Endothelial cell of hepatic sinusoid (primary cell): ENCODE results near the gene ENDOU.

Experiments used
- in situ Hi-C: cut with HindIII; loops from 2 replicates; pipeline ENCODE4 v1.10.0; 2017; ENCODE audit warnings: low sequenced_read_pairs

ENDOU gene

DNA sequence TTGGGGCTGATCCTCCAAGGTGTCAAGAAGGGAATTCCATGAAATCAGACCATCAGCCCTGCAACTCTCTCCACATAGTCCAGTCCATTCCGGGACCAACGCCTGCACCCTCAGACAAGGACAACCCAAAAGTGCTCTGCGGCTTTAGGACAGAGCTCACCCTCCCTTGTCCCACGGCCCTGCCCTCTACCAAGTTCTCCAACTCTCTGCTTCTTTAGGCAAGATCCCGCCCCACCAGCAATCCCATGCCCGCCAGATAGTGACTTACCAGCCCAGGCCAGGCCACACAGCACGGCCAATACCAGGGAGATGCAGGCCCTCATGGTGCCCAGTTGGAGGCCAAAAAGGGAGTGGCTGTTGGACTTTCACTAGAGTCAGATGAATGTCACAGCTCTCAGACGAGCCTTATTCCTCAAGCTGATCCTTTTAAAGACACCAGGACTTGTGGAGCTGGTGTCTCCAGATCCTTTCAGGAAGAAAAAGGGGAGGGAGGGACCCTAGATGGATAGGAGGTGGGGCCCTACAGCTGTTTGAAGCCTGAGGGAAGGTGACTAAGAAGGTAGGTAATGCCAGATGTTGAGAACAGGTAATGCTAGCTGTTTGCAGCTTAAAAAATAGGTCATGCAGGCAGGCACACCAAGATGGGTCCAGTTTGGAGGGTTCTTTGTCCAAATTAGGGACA, at the start of gene ENDOU:
Gene ENDOU, minus strand, starts transcription at position 400 of the 682 bp plus-strand sequence. Its CDS starts 77 bp downstream, at position 323.
- in situ Hi-C loops: no loop called here

- in situ Hi-C loops: no loop called here
Observed at GRCh38 chr12:47774663-47775062, 49.4 kb upstream of the ENDOU start.

DNA sequence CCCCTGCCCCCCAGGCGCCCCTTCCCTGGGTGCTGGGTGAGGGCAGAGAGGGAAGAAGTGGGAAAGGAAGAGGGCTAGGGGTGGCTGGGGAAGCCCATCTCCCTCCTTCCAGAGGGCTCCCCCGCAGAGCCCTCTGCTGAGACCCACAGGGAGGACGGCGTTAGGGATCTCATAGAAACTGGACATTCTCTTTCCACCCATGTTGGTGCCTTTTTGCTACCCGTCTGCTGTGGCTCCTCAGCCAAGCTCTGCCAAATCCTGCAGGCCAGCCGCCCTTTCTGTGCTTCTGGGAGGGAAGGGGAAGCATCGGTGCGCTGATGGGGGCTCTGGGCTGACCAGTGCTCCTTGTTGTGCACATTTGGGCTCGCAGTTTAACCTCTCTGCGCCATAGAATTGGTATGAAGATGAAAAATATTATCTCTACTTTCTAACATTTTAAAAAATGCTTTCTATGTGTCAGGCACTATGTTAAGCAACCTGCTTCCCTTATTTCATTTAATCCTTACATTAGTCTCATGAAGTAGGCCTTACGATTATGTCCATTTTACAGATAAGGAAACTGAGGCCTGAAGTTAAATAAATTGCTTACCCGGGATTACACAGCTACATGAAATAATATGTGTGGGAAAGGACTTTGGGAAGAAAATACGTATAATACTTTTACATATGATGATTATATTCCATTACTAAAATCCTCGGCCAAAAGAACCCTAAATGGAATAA, 48.7 kb upstream of the ENDOU start:
- in situ Hi-C loops: no loop called here

DNA sequence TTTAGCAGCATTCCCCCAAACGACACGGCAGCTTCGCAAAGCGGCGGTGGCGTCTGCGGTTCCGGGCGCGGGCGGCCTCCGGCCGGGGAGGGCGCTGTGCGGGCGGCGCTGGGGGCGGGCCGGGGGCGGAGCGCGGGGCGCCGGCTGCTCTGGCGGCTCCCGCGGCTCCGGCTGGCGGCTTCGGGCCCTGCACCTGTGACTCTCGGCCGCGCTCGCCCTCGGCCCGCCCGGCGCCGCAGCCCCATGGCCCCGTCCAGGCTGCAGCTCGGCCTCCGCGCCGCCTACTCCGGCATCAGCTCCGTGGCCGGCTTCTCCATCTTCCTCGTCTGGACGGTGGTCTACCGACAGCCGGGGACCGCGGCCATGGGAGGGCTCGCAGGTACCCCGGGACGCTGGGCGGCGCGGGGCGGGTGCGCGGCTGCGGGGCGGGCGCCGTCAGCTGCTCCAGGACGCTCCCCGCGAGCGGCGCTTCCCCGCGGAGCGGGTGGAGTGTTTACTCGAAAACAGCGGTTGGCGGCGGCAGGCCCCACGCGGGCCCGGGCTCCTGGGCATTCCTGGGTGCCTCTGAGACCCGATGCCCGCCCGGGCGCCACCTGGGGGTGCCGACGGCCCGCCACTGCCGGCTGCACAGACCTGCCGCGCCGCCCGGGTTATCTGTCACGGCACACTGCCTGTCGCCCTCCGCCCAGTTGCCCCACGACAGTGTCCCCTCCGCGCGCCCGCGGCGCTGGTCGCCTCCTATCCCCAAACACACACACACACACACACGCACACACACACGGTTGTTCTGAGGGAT, 48.0 kb upstream of the ENDOU start, which contains the start of gene SLC48A1:
Gene SLC48A1, plus strand, starts transcription at position 177 of the 796 bp plus-strand sequence. Its CDS starts 67 bp downstream, at position 244.
- in situ Hi-C loops: no loop called here

- in situ Hi-C loops: no loop called here
Observed at GRCh38 chr12:47772738-47773061, 47.4 kb upstream of the ENDOU start.

- in situ Hi-C loops: no loop called here
Observed at GRCh38 chr12:47772094-47772660, 46.9 kb upstream of the ENDOU start.

DNA sequence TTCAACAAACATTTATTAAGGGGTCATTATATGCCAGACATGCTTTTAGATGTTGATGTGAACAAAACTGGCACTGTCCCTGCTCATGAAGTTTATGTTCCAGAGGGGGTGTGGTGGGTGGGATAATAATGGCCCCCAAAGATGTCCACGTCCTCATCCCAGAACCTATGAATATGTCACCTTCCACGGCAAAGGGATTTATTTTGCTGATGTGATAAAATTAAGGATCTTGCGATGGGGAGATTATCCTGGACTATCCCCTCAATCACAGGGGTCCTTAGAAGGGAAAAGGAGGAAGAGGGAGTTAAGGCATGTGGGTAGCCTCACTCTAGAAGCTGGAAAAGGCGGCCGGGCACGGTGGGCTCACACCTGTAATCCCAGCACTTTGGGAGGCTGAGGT, 46.0 kb upstream of the ENDOU start:
- in situ Hi-C loops: no loop called here

DNA sequence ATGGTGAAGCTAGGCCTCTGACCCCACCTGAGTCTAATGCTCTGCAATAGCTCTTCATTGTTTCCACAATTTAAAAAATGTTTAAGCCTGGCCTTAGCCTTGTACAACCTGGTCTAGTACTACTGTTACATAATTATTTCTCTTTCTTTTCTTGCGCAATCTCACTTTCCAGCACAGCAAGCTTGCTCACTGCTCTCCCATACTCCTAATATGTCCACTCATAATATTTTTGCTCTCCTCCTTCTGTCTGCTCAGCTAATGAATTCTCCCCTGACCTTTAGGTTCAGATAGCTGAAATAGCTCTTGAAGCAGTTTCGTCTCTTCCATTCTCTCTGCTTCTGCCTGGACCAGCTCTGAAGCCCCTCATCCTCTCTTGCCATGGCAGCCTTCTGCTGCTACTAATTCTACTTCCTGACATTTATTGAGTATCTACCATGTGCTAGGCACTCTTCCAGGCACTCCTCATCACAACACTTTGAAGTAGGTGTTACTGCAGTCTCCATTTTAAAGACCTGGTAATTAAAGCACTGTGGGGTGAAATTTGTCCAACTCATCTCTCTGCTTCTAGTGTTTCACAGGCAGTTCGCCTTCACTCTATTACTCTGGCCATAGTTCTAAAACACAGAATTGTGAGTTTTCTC, 44.9 kb upstream of the ENDOU start:
- in situ Hi-C loops: no loop called here

DNA sequence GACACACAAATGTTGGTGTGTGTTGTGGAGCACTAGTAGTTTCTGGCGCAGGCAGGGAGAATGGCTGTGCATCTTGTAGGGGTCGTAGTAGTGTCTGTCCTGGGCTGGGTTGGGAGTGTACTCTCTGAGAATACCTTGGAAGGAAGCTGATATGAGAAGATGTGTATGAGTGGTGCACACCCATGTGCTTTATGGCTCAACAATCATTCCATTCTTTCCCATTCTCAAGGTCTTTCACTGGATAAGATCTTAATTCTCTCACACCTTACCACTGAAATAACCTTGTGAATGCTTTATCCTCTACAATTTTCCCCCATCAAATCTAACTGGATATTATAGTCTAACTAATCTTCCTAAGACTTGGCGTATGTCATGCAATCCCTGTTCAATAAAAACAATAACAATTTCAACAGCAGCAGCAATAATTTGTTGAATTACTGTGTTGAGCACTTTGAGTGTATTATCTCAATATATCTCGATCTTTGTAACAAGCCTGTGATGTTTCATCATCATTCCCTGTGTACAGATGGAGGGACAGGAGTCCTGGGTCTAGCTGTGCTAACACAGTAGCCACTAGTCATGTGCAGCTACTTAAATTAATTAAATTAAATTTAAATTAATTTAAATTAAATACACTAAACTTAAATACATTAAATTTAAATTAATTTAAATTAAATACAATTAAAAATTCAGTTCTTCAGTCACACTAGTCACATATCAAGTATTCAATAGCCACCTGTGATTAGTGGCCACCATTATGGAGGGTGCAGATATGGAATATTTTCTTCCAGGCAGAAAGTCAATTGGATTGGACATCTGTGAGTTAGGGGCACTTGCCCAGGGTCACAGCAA, 44.2 kb upstream of the ENDOU start:
- in situ Hi-C loops: no loop called here

- in situ Hi-C loops: no loop called here
Observed at GRCh38 chr12:47768323-47768811, 43.1 kb upstream of the ENDOU start.

DNA sequence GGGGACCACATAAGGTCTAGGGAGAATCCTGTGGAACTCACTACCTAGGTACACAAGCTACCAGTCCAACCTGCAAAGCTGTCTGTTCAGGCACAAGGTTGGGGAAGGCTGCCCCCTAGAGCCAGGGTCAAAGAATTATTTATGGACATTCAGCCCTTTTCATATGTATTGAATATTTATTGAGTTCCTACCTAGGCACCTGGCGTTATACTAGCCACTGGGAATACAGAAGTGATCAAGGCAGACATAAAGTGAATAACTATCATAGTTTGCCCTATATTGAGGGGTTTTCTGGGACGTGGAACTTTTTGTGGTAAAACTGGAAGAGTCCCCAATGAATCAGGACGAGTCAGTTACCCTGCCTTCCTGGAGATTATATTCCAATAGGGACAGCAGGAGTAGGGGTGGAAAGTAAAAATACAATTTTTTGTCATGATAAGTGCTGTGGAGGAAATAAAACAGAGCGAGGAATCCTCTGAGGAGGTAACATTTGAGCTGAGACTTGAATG, 42.0 kb upstream of the ENDOU start:
- in situ Hi-C loops: no loop called here

DNA sequence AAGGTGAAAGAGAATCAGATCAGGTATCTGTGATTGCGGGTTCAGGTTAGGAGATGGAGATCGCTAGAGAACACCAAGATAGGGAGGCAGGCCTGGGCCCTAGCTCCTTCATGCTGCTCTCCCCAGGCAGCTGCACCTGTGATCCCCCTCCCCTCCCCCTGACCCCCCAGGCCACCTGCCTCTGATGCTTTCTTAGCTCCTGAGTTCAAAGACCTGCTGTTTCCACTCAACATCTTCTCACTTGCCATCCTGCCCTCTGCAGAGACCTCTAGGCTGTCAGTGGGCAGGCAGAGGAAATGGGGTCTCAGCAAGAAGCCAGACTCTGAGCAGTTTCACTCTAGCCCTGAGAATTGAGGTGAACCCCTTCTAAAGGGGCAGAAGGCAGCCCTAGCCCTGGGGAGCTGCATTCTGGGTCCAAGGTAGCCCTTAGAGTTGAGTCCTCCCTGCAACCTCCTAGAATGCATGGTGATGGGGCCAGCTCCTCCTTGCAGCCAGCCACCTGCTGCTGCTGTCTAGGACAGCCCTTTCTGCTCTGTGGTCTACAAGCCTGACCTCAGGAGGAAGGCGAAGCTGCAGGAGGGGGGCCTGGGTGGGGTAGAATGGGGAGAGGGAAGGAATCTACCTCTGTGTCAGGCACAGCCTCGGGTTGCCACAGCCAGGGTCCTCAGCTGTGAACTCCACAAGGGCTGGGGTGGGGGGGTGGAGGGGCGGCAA, 41.4 kb upstream of the ENDOU start:
- in situ Hi-C loops: no loop called here

- in situ Hi-C loops: no loop called here
Observed at GRCh38 chr12:47763481-47764346, 38.4 kb upstream of the ENDOU start.

GRCh38 chr12:47762850-47763465, 37.7 kb upstream of the ENDOU start:
- in situ Hi-C loops: no loop called here

DNA sequence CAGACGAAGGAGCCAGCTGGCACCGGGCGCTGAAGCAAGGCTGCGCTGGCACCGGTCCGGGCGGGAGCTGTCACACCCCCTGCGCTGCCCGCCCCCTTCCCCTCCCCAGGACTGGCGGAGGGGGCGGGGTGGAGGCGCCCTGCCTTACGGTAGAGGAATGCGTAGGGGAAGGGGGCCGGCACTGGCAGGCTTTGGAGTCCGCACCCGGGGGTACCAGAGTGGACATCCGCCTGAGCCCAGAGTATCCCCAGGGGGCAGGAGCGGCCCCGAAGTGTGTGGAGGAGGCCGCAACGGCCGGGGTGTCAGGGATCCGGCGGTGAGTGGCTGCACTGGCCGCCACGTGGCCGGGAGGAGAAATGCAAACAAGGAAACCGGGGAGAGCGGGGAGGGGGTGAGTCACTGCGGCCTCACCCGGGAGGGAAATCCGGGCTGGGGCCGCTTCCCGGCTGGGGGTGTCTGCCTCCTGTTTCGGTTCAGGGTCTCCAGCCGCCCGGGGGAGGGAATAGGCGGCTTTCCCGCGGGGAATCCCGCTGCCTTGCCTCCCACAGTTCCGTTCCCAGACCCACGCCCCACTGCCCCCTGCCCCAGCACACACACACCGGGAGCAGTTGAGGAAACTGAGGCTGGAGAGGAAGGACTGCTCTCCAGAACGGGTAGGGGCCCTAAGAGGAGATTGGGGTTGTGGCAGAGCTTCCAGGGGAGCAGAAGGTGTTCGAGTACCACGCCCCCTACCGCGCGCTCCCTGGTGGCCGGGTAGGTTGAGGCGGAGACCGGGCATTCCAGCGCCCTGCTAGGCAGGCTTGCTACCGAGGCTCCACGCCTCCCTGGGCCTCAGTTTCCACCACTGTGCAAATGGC, 33.8 kb upstream of the ENDOU start, which contains the start of gene RAPGEF3:
Gene RAPGEF3, minus strand, starts transcription at position 47 of the 857 bp plus-strand sequence. CDS start 324 bp downstream, outside the sequence.
- in situ Hi-C loops: loop anchor here (5.0 kb wide), 1 partner anchor 83 kb away; no protein-coding TSS in a partner anchor

DNA sequence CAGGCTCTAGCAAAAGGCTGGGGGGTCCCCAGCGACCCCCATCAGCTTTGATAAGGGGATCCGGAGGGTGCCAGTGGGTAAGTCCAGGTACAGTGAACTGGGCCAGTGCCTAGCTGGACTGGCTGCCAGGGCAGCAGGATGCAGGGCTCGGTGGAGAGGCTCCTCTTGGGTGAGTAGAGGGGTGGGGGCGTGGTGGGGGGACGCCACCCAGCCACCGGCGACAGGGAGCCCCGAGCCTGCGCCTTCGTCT, 33.2 kb upstream of the ENDOU start:
- in situ Hi-C loops: loop anchor here (5.0 kb wide), 1 partner anchor 84 kb away; no protein-coding TSS in a partner anchor
